PC-3 (cell line): ENCODE measurements around the gene ZBTB7A.

Experiments
- EZH2 ChIP-seq: fragments of 300-600 bp; sonication (generic); IDR thresholded peaks from one replicate; pipeline ENCODE4 v1.6.1; 2017; ENCODE audit warnings: antibody characterized with exemption, mild to moderate bottlenecking, low read length; ENCODE audit not compliant: unreplicated experiment
- EZH2phosphoT487 ChIP-seq: fragments of 300-600 bp; sonication (generic); IDR thresholded peaks from 2 replicates; pipeline ENCODE4 v1.6.1; 2018; ENCODE audit warnings: mild to moderate bottlenecking, antibody characterized with exemption, low read length, borderline replicate concordance
- TF ChIP-seq, protein P1 (sequence below): fragments of 300-600 bp; sonication (generic); conservative IDR thresholded peaks from 2 replicates; pipeline ENCODE4 v1.5.1; 2017; ENCODE audit warnings: antibody characterized with exemption, low read depth, mild to moderate bottlenecking, low read length

DNA sequence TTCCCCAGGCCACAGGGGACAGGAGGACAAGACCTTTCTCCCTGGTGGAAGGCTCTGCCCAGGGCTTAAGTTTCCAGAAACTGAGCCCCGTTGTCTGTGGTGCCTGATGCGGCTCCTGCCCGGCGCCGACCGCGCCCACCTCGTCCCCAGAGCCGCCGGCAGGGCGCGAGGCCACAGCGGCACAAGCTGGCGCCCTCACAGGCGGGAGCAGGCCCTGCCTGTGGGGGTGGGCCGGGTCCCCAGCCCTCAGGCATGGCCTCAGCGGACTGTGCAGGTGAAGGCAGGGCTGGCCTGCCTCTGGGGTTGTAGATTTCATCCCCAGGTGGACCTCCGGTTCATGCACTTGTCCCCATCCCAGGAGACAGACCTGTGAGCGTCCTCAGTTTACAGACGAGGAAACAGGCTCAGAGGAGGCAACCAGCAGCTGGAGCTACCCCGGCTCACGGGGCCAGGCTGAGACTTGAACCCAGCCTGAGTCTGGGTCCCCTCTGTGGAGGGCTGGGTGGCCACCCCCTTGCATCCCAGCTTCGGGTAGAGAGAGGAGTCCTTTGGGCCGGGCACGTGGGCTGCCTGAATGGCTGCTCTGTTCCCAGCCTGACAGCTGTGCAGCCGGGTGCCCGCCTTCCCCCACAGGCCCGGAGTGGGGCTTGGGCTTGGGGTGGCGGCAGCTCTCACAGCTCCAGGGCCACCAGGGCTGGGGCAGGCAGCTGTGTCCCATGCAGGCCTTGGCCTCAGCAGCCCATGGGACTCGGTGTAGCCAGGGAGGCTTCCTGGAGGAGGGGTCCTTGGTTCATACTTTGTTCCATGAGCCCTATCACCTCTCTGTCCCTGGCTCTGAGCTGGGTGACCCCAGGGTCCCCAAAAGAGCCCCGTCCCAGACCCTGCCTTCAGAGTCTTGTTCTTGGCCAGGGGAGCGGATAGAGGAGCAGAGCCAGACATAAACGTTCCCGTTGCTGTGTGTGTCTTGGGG lies 32.4 kb downstream of the ZBTB7A start:
- TF ChIP-seq, protein P1, sequence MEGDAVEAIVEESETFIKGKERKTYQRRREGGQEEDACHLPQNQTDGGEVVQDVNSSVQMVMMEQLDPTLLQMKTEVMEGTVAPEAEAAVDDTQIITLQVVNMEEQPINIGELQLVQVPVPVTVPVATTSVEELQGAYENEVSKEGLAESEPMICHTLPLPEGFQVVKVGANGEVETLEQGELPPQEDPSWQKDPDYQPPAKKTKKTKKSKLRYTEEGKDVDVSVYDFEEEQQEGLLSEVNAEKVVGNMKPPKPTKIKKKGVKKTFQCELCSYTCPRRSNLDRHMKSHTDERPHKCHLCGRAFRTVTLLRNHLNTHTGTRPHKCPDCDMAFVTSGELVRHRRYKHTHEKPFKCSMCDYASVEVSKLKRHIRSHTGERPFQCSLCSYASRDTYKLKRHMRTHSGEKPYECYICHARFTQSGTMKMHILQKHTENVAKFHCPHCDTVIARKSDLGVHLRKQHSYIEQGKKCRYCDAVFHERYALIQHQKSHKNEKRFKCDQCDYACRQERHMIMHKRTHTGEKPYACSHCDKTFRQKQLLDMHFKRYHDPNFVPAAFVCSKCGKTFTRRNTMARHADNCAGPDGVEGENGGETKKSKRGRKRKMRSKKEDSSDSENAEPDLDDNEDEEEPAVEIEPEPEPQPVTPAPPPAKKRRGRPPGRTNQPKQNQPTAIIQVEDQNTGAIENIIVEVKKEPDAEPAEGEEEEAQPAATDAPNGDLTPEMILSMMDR, result no peak
- no peak for TF ChIP-seq EZH2
- TF ChIP-seq EZH2phosphoT487, result no peak
